Measurements from ENCODE around the gene B3GAT1.

The B3GAT1 gene

GRCh38 chr11:134407321-134407828 is 4.7 kb downstream of the B3GAT1 start:
- no peak for TF ChIP-seq CTCF (IDR thresholded peaks at IDR 0.05; ENCODE audit: extremely low read depth, missing control alignments)
- DNase-seq (ENCODE audit: low spot score) = no peak

GRCh38 chr11:134406264-134407185 is 5.5 kb downstream of the B3GAT1 start:
- DNase-seq (ENCODE audit: low spot score) = no peak
- TF ChIP-seq CTCF (IDR thresholded peaks at IDR 0.05; ENCODE audit: extremely low read depth, missing control alignments) = no peak

GRCh38 chr11:134405841-134406240 is 6.2 kb downstream of the B3GAT1 start:
- no peak for TF ChIP-seq CTCF (IDR thresholded peaks at IDR 0.05; ENCODE audit: extremely low read depth, missing control alignments)

GRCh38 chr11:134405436-134405835 is 6.6 kb downstream of the B3GAT1 start:
- TF ChIP-seq CTCF (IDR thresholded peaks at IDR 0.05; ENCODE audit: extremely low read depth, missing control alignments) = no peak

More at GRCh38 chr11:134405841-134406240, 6.2 kb downstream of the B3GAT1 start:
- no peak for DNase-seq (ENCODE audit: low spot score)

GRCh38 chr11:134404575-134405341 is 7.3 kb downstream of the B3GAT1 start:
- no peak for TF ChIP-seq CTCF (IDR thresholded peaks at IDR 0.05; ENCODE audit: extremely low read depth, missing control alignments)
- DNase-seq (ENCODE audit: low spot score) = no peak

More at GRCh38 chr11:134405436-134405835, 6.6 kb downstream of the B3GAT1 start:
- no peak for DNase-seq (ENCODE audit: low spot score)

GRCh38 chr11:134402910-134403309 is 9.1 kb downstream of the B3GAT1 start:
- no peak for TF ChIP-seq CTCF (IDR thresholded peaks at IDR 0.05; ENCODE audit: extremely low read depth, missing control alignments)
- DNase-seq (ENCODE audit: low spot score) = no peak
